Common myeloid progenitor, CD34-positive (primary cell): ENCODE data around the gene DIDO1.

Experiments
- CTCF ChIA-PET: fragments of 350-600 bp; sonication (Branson Sonifier 250); formaldehyde crosslinking; loops from one replicate; lab custom pipeline; 2021; ENCODE audit warnings: antibody characterized with exemption; lab: Charles Lee
- POLR2A ChIA-PET: fragments of 350-600 bp; sonication (Branson Sonifier 250); formaldehyde crosslinking; loops from one replicate; lab custom pipeline; 2021; ENCODE audit warnings: antibody characterized with exemption; lab: Charles Lee
- DNase-seq, 3 donors: peaks; one replicate each; pipeline versions ENCODE4 v3.0.0 to v3.0.0-alpha.2; 2013
- H3K27ac ChIP-seq, 2 experiments: 1 replicate in 1 of 2; 2 replicates in 1 of 2; pipeline ENCODE4 v1.7.0; 2013; ENCODE audit warnings: inconsistent platforms in 2 of 2, low read length in 2 of 2, mild to moderate bottlenecking in 2 of 2, low read depth in 1 of 2, moderate library complexity in 1 of 2; ENCODE audit not compliant: severe bottlenecking in 2 of 2, insufficient read depth in 1 of 2, poor library complexity in 1 of 2
- H3K27me3 ChIP-seq, 5 experiments: replicated peaks in 2 of 5; 1 replicate in 3 of 5; 2 replicates in 2 of 5; pipeline versions ENCODE4 v1.6.1 to v1.7.0; 2013; ENCODE audit warnings: low read length in 4 of 5, mild to moderate bottlenecking in 2 of 5, moderate library complexity in 2 of 5, inconsistent platforms in 1 of 5; ENCODE audit not compliant: insufficient read depth in 5 of 5, control insufficient read depth in 4 of 5
- H3K36me3 ChIP-seq, 4 experiments: 1 replicate in 2 of 4; 2 replicates in 2 of 4; pipeline versions ENCODE4 v1.6.1 to v1.7.0; 2013; ENCODE audit warnings: low read length in 3 of 4, control low read depth in 1 of 4, mild to moderate bottlenecking in 1 of 4; ENCODE audit not compliant: control insufficient read depth in 4 of 4, insufficient read depth in 4 of 4
- H3K4me1 ChIP-seq, 4 experiments: 1 replicate in 3 of 4; 2 replicates in 1 of 4; pipeline versions ENCODE4 v1.6.1 to v1.7.1; 2013; ENCODE audit warnings: low read length in 3 of 4, mild to moderate bottlenecking in 3 of 4, control low read depth in 1 of 4, inconsistent platforms in 1 of 4, moderate library complexity in 1 of 4; ENCODE audit not compliant: control insufficient read depth in 4 of 4, insufficient read depth in 4 of 4; ENCODE audit errors: control extremely low read depth in 1 of 4
- H3K4me3 ChIP-seq, 7 experiments: 1 replicate in 4 of 7; 2 replicates in 3 of 7; pipeline versions ENCODE4 v1.5.1 to v1.7.0; 2013; ENCODE audit warnings: mild to moderate bottlenecking in 7 of 7, low read length in 6 of 7, moderate library complexity in 6 of 7, inconsistent platforms in 2 of 7, low read depth in 2 of 7, control low read depth in 1 of 7; ENCODE audit not compliant: insufficient read depth in 4 of 7, control insufficient read depth in 1 of 7; ENCODE audit errors: extremely low read depth in 1 of 7
- H3K9me3 ChIP-seq, 5 experiments: 1 replicate in 4 of 5; 2 replicates in 1 of 5; pipeline versions ENCODE4 v1.6.1 to v1.7.1; 2013; ENCODE audit warnings: low read length in 4 of 5, mild to moderate bottlenecking in 2 of 5, inconsistent platforms in 1 of 5, low read depth in 1 of 5, moderate library complexity in 1 of 5; ENCODE audit not compliant: control insufficient read depth in 4 of 5, insufficient read depth in 2 of 5; ENCODE audit errors: control extremely low read depth in 1 of 5
- WGBS: methylation state at CpG from one replicate; pipeline ENCODE4 v1.1.5; 2013; ENCODE audit not compliant: insufficient coverage; 5-methylcytosine and 5-hydroxymethylcytosine counted together

Gene DIDO1

GRCh38 chr20:62917720-62918119, 8.6 kb downstream of the DIDO1 start:
- Histone ChIP-seq H3K4me1 (peaks cover 22 to 86% (median 66%) of the 10 kb centered on the region in 4 experiments), H3K4me3 (peak overlapping the region in 1 of 7 experiments; percentile 16), H3K27ac (no peak overlapping the region), H3K9me3 (no peaks in the 10 kb centered on the region), H3K27me3 (no peaks in the 10 kb centered on the region), H3K36me3 (peaks cover 0 to 13% (median 5%) of the 10 kb centered on the region in 4 experiments)
- ChIA-PET POLR2A (interaction anchor here (1.8 kb wide), 1 partner anchor 16 kb away, joined by 4 read pairs; no protein-coding TSS in a partner anchor), CTCF (interaction anchor here (0.7 to 11.5 kb wide), 7 partner anchors 9 to 46 kb away, joined by 3 to 155 read pairs (median 7); partner anchors contain the start of gene DIDO1)
- WGBS: 79% methylated on average over 2 of the region's 3 CpGs
- DNase-seq: peak in 2 of 3 donors; percentile 27

GRCh38 chr20:62916703-62917476, 9.4 kb downstream of the DIDO1 start:
- Histone ChIP-seq H3K9me3 (no peaks in the 10 kb centered on the region), H3K4me3 (no peak overlapping the region), H3K27ac (no peak overlapping the region), H3K36me3 (peaks cover 2 to 19% (median 9%) of the 10 kb centered on the region in 4 experiments), H3K4me1 (peaks cover 22 to 79% (median 61%) of the 10 kb centered on the region in 4 experiments), H3K27me3 (no peaks in the 10 kb centered on the region)
- ChIA-PET CTCF (interaction anchor here (0.7 to 11.5 kb wide), 10 partner anchors 8 to 47 kb away, joined by 3 to 155 read pairs (median 4); partner anchors contain the start of gene DIDO1), POLR2A (interaction anchor here (0.6 kb wide), 1 partner anchor 23 kb away, joined by 4 read pairs; no protein-coding TSS in a partner anchor)
- no peak for DNase-seq
- 98% methylated on average over 8 of the region's 10 CpGs for WGBS

- H3K9me3 ChIP-seq: no peaks in the 10 kb centered on the region
- CTCF ChIA-PET: interaction anchor here (1.0 to 11.5 kb wide), 9 partner anchors 6 to 44 kb away, joined by 3 to 155 read pairs (median 4); partner anchors contain the start of gene DIDO1
- peak; percentile 79 to 90 (median 89) for DNase-seq
- H3K36me3 ChIP-seq: peaks cover 2 to 38% (median 25%) of the 10 kb centered on the region in 4 experiments
- H3K4me1 ChIP-seq: peaks cover 22 to 65% (median 45%) of the 10 kb centered on the region in 4 experiments
- peak overlapping the region in 4 of 7 experiments; percentile 5 to 58 (median 32) for H3K4me3 ChIP-seq
- POLR2A ChIA-PET: interaction anchor here (0.6 to 1.8 kb wide), 5 partner anchors 9 to 21 kb away, joined by 3 to 6 read pairs (median 3); partner anchors contain the start of gene DIDO1
- peak overlapping the region; percentile 78 to 89 for H3K27ac ChIP-seq
- H3K27me3 ChIP-seq: no peaks in the 10 kb centered on the region
- WGBS: 54% methylated on average over 5 of the region's 8 CpGs
These were observed 11.3 kb downstream of the DIDO1 start for GRCh38 chr20:62914970-62915457.

GRCh38 chr20:62914436-62914835, 11.9 kb downstream of the DIDO1 start:
- no peaks in the 10 kb centered on the region for H3K9me3 ChIP-seq
- H3K4me3 ChIP-seq: peak overlapping the region in 3 of 7 experiments; percentile 23 to 45 (median 40)
- H3K4me1 ChIP-seq: peaks cover 19 to 59% (median 40%) of the 10 kb centered on the region in 4 experiments
- ChIA-PET POLR2A (interaction anchor here (1.0 to 1.8 kb wide), 4 partner anchors 10 to 12 kb away, joined by 3 to 6 read pairs (median 4); partner anchors contain the start of gene DIDO1), CTCF (interaction anchor here (1.0 to 11.5 kb wide), 11 partner anchors 6 to 61 kb away, joined by 3 to 155 read pairs (median 4); partner anchors contain the start of gene DIDO1)
- 100% methylated on average over 3 of the region's 9 CpGs for WGBS
- H3K27me3 ChIP-seq: no peaks in the 10 kb centered on the region
- peak overlapping the region; percentile 78 to 89 for H3K27ac ChIP-seq
- peaks cover 5 to 43% (median 30%) of the 10 kb centered on the region in 4 experiments for H3K36me3 ChIP-seq
- DNase-seq: no peak

GRCh38 chr20:62913043-62913630, 13.2 kb downstream of the DIDO1 start:
- POLR2A ChIA-PET: interaction anchor here (0.5 to 1.2 kb wide), 2 partner anchors 11 to 12 kb away, joined by 3 to 4 read pairs; no protein-coding TSS in a partner anchor
- Histone ChIP-seq H3K9me3 (no peaks in the 10 kb centered on the region), H3K27me3 (no peaks in the 10 kb centered on the region), H3K4me3 (no peak overlapping the region), H3K36me3 (peaks cover 6 to 56% (median 40%) of the 10 kb centered on the region in 4 experiments), H3K27ac (peak overlapping the region in 1 of 2 experiments; percentile 12), H3K4me1 (peaks cover 8 to 46% (median 27%) of the 10 kb centered on the region in 4 experiments)
- DNase-seq: no peak
- CTCF ChIA-PET: interaction anchor here (1.0 to 11.5 kb wide), 9 partner anchors 11 to 96 kb away, joined by 3 to 155 read pairs (median 4); no protein-coding TSS in a partner anchor
- WGBS: 95% methylated on average over 4 of the region's 7 CpGs

- H3K27me3 ChIP-seq: no peaks in the 10 kb centered on the region
- ChIA-PET POLR2A (no interaction called here), CTCF (interaction anchor here (0.7 to 11.5 kb wide), 10 partner anchors 6 to 97 kb away, joined by 3 to 155 read pairs (median 4); partner anchors contain the start of gene GID8)
- no peaks in the 10 kb centered on the region for H3K9me3 ChIP-seq
- H3K4me3 ChIP-seq: no peak overlapping the region
- DNase-seq: no peak
- WGBS: 99% methylated on average over 9 of the region's 10 CpGs
- H3K4me1 ChIP-seq: peaks cover 7 to 32% (median 14%) of the 10 kb centered on the region in 4 experiments
- H3K36me3 ChIP-seq: peaks cover 8 to 69% (median 50%) of the 10 kb centered on the region in 4 experiments
- no peak overlapping the region for H3K27ac ChIP-seq
These were observed 14.5 kb downstream of the DIDO1 start for GRCh38 chr20:62911701-62912280.
